Posterior cingulate gyrus (tissue), 11 donors: ENCODE measurements around the gene ADAMTS10.
"Not testable (repeated sequence)": the region's sequence is repeated elsewhere in the genome, so short reads cannot be mapped to it uniquely, and the experiment has no call there.

ENCODE experiments used
- DNase-seq, 10 donors: peaks; one replicate each; pipeline versions ENCODE4 v3.0.0 to v3.0.0-alpha.2; 2020 to 2021; ENCODE audit warnings: mixed read lengths in 3 of 10
- intact Hi-C: fragments of 100-400 bp; cut with DNase I; formaldehyde crosslinking; loops from one replicate; pipeline ENCODE4 v1.15.1; 2023

Gene ADAMTS10

GRCh38 chr19:8629996-8630683 is 19.6 kb upstream of the ADAMTS10 start, which contains the start of gene NFILZ:
Gene NFILZ (plus strand): TSS chr19:8630633. CDS start chr19:8676766, 46,133 bp downstream.
- no peak for DNase-seq
- intact Hi-C loops, result no loop called here

GRCh38 chr19:8629184-8629583 is 18.7 kb upstream of the ADAMTS10 start:
- intact Hi-C loops, result no loop called here
- DNase-seq, result no peak

- intact Hi-C loops, result no loop called here
- no peak for DNase-seq
Observed at GRCh38 chr19:8626842-8627241, 16.3 kb upstream of the ADAMTS10 start.

- DNase-seq, intact Hi-C loops: not testable (repeated sequence)
Observed at GRCh38 chr19:8622886-8623285, 12.4 kb upstream of the ADAMTS10 start.

GRCh38 chr19:8618751-8619150 is 8.2 kb upstream of the ADAMTS10 start:
- intact Hi-C loops, result no loop called here
- no peak for DNase-seq

GRCh38 chr19:8617984-8618383 is 7.5 kb upstream of the ADAMTS10 start:
- intact Hi-C loops, result no loop called here
- no peak for DNase-seq

- DNase-seq, intact Hi-C loops: not testable (repeated sequence)
Observed at GRCh38 chr19:8617325-8617724, 6.8 kb upstream of the ADAMTS10 start.

- intact Hi-C loops, result no loop called here
- DNase-seq, result no peak
Observed at GRCh38 chr19:8616861-8617260, 6.3 kb upstream of the ADAMTS10 start.

- DNase-seq, result peak in 7 of 10 donors; percentile 47 to 92 (median 61)
- intact Hi-C loops, result no loop called here
Observed at GRCh38 chr19:8615813-8616596, 5.5 kb upstream of the ADAMTS10 start.

GRCh38 chr19:8615024-8615423 is 4.5 kb upstream of the ADAMTS10 start:
- intact Hi-C loops, result no loop called here
- DNase-seq, result no peak

GRCh38 chr19:8614455-8614854 is 3.9 kb upstream of the ADAMTS10 start:
- intact Hi-C loops, result no loop called here
- DNase-seq, result no peak

GRCh38 chr19:8612807-8613171 is 2.3 kb upstream of the ADAMTS10 start:
- no peak for DNase-seq
- intact Hi-C loops, result no loop called here

GRCh38 chr19:8611877-8612806 is 1.6 kb upstream of the ADAMTS10 start:
- DNase-seq, result peak in 2 of 10 donors; percentile 16 to 87
- intact Hi-C loops, result no loop called here

GRCh38 chr19:8611391-8611876 is 919 bp upstream of the ADAMTS10 start:
- intact Hi-C loops, result no loop called here
- DNase-seq, result no peak

- intact Hi-C loops, result no loop called here
- no peak for DNase-seq
Observed at GRCh38 chr19:8610936-8611300, 403 bp upstream of the ADAMTS10 start.

GRCh38 chr19:8609279-8610040 is 1.1 kb downstream of the ADAMTS10 start:
- DNase-seq, result peak in 9 of 10 donors; percentile 26 to 93 (median 62)
- intact Hi-C loops, result no loop called here

GRCh38 chr19:8608941-8609278 is 1.6 kb downstream of the ADAMTS10 start:
- no peak for DNase-seq
- intact Hi-C loops, result no loop called here

GRCh38 chr19:8607386-8607785 is 3.1 kb downstream of the ADAMTS10 start:
- no peak for DNase-seq
- intact Hi-C loops, result no loop called here

- DNase-seq, result no peak
- intact Hi-C loops, result no loop called here
Observed at GRCh38 chr19:8605514-8605913, 5.0 kb downstream of the ADAMTS10 start.

- intact Hi-C loops, result no loop called here
- no peak for DNase-seq
Observed at GRCh38 chr19:8601796-8602195, 8.7 kb downstream of the ADAMTS10 start.
